ENCODE data around the gene TLE2.

GRCh38 chr19:3039125-3039524 is 10.0 kb upstream of the TLE2 start:
- TF ChIP-seq POLR2A (IDR thresholded peaks at IDR 0.05): no peak
- no peak for TF ChIP-seq CTCF (IDR thresholded peaks at IDR 0.05)
